SK-N-MC (cell line): ENCODE results near the gene SLC17A5.

Source experiments
- DNase-seq: peaks from one replicate; pipeline ENCODE4 v3.0.0-alpha.2; 2011; ENCODE audit warnings: low read depth, low spot score
- H3K27ac ChIP-seq: fragments of 200-600 bp; sonication (generic); 2 replicates; pipeline ENCODE4 v1.5.1; 2016; ENCODE audit warnings: mixed run types
- H3K36me3 ChIP-seq: fragments of 200-600 bp; sonication (generic); 2 replicates; pipeline ENCODE4 v1.6.1; 2017; ENCODE audit warnings: antibody characterized with exemption, low read length, mixed read lengths; ENCODE audit not compliant: insufficient read depth
- H3K4me3 ChIP-seq: fragments of 200-600 bp; sonication (generic); 2 replicates; pipeline ENCODE4 v1.5.1; 2016
- H3K9ac ChIP-seq: fragments of 200-600 bp; sonication (generic); 2 replicates; pipeline ENCODE4 v1.8.0; 2017; ENCODE audit warnings: mixed run types, mixed read lengths; ENCODE audit not compliant: insufficient read length
- H3K9me3 ChIP-seq: fragments of 200-600 bp; sonication (generic); 2 replicates; pipeline ENCODE4 v1.6.1; 2017; ENCODE audit warnings: low read depth, mild to moderate bottlenecking, antibody characterized with exemption, low read length, moderate library complexity, mixed read lengths
- EZH2 ChIP-seq: fragments of 200-600 bp; sonication (generic); IDR thresholded peaks from one replicate; pipeline ENCODE4 v1.6.1; 2017; ENCODE audit warnings: antibody characterized with exemption
- FOXP2 ChIP-seq: optimal IDR thresholded peaks from 2 replicates; pipeline ENCODE3; 2011; ENCODE audit warnings: mild to moderate bottlenecking, moderate library complexity; ENCODE audit not compliant: insufficient read depth; ENCODE audit errors: extremely low read length, control extremely low read depth
- POLR2AphosphoS5 ChIP-seq: IDR thresholded peaks from 2 replicates; pipeline ENCODE4 v1.6.1; 2012; ENCODE audit warnings: mild to moderate bottlenecking, low read depth, low read length, borderline replicate concordance

The SLC17A5 gene, protein sequence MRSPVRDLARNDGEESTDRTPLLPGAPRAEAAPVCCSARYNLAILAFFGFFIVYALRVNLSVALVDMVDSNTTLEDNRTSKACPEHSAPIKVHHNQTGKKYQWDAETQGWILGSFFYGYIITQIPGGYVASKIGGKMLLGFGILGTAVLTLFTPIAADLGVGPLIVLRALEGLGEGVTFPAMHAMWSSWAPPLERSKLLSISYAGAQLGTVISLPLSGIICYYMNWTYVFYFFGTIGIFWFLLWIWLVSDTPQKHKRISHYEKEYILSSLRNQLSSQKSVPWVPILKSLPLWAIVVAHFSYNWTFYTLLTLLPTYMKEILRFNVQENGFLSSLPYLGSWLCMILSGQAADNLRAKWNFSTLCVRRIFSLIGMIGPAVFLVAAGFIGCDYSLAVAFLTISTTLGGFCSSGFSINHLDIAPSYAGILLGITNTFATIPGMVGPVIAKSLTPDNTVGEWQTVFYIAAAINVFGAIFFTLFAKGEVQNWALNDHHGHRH

DNA sequence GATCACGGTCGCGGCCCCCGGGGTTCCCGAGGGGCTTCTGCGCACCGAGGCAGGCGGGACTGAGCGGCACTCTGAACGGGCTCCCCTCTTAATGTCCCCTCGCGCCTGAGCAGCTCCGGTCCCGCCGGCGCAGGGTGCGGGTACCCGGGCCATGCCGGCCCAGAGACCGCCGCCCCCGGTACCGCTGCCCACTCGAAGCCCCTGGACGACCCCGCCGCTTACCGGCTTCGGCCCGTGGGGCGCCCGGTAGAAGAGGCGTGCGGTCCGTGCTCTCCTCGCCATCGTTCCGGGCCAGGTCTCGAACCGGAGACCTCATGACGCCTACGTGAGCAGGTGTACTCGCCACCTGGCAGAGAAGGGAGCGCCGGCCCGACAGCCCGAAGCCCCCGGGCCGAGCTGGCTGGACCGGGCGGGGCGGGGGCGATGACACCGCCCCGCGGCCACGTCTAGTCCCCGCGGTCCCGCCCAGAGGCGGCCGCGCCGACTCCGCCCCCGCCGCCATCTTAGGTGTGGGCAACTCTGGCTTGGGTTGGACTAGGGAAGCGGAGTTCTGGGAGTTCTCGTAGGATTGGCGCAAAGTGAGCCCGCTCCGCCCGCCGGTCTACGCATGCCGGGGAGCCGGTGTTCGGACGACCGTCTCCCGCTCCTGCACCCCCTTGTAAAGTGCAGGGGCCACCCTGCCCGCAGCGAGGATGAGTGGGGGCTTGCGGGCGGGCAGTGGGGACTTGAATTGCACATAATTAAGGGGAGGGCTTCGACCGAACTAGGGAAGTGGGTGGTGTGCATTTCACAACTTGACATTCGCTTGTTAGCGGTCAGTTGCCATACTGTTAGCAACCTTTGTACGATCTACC, at the start of gene SLC17A5:
TSS of gene SLC17A5 (minus strand) at position 422 of the 854 bp plus-strand sequence. CDS start at position 316, 106 bp downstream.
- no peak for DNase-seq
- no peaks in the 10 kb centered on the region for H3K36me3 ChIP-seq
- H3K9ac ChIP-seq, result peak within 1 kb of the TSS; percentile 87
- H3K4me3 ChIP-seq, result peak within 1 kb of the TSS; percentile 99
- peak; percentile 94 for TF ChIP-seq POLR2AphosphoS5
- TF ChIP-seq EZH2, result no peak
- no peaks in the 10 kb centered on the region for H3K9me3 ChIP-seq
- peak within 1 kb of the TSS; percentile 60 for H3K27ac ChIP-seq

DNA sequence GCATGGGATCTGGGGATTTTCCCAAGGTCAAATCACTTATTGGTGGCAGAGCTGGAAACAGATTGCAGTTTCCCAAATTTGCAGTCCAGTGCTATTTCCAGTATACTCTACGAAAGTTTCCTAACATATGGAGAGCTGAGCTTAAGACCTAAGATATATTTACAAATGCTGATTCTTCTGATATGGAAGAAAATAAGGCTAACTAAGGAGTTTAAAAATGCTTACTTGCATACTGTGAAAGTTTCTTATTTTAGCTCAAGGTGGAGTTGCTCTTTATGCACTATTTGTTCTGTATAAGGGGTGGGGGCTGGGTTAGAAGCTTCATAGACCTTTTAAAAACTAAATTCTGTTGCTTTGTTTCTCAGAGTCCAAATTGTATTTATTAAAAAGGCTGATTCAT, 49.7 kb upstream of the SLC17A5 start:
- H3K4me3 ChIP-seq, result no peak overlapping the region
- no peak overlapping the region for H3K27ac ChIP-seq
- H3K36me3 ChIP-seq, result no peaks in the 10 kb centered on the region
- TF ChIP-seq FOXP2 (no peak), POLR2AphosphoS5 (no peak), EZH2 (no peak)
- DNase-seq, result no peak
- no peaks in the 10 kb centered on the region for H3K9me3 ChIP-seq
- H3K9ac ChIP-seq, result no peak overlapping the region

DNA sequence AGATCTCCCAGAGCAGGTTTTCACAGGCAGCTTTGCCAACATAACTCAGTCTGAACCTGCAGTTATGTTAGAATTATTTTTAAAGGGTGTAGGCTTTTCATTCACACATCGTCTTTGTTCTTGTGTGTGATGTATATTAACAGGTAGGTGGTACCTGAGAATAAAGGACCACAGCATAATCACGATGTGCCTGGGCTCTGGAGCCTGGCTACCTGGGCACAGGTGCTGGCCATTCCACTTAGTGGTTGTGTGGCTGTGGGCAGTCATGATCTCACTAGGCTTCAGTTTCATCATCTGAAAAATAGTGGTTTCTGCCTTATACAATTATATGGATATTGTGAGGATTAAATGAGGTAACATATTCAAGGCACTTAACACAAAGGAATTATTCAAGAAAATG, 48.7 kb upstream of the SLC17A5 start:
- TF ChIP-seq POLR2AphosphoS5 (no peak), FOXP2 (no peak)
- no peak for DNase-seq
- H3K4me3 ChIP-seq, result no peak overlapping the region
- no peaks in the 10 kb centered on the region for H3K36me3 ChIP-seq
- no peak overlapping the region for H3K9ac ChIP-seq
- no peaks in the 10 kb centered on the region for H3K9me3 ChIP-seq
- no peak overlapping the region for H3K27ac ChIP-seq

DNA sequence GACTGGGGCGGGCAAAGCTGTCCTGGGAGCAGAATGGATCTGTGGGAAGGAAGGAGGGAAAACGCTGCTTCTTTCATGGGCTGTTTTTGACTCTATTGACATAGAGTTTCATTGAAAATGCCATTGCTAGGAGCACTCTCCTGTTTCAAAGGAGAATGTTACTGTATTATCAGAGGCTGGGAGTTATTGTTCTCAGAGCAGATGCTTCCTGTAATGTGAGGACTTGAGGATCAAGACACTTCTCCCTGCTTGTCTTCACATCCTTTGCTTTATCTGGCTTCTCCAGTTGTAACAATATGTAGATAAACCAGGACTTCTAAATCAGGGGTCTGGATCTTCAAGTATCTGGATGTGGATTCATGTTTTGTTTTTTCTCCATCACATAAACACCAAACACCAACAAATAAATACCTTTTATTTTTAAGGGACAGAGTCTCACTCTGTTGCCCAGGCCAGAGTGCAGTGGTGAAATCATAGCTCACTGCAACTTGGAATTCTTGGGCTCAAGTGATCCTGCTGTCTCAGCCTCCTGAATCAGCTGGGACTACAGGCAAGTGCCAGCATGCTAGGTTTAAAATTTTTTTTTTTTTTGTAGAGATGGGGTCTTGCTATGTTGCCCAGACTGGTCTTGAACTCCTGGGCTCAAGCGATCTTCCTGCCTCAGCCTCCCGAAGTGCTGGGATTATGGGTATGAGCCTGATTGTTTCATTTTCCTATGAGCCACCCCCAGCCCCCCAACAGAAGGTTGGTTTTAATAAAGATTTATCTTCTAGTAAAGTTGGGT, 46.1 kb upstream of the SLC17A5 start:
- DNase-seq, result no peak
- TF ChIP-seq FOXP2, result no peak
- TF ChIP-seq EZH2, result no peak
- TF ChIP-seq POLR2AphosphoS5, result no peak
- Histone ChIP-seq H3K27ac (no peak overlapping the region), H3K9me3 (no peaks in the 10 kb centered on the region), H3K4me3 (no peak overlapping the region), H3K9ac (no peak overlapping the region), H3K36me3 (no peaks in the 10 kb centered on the region)

DNA sequence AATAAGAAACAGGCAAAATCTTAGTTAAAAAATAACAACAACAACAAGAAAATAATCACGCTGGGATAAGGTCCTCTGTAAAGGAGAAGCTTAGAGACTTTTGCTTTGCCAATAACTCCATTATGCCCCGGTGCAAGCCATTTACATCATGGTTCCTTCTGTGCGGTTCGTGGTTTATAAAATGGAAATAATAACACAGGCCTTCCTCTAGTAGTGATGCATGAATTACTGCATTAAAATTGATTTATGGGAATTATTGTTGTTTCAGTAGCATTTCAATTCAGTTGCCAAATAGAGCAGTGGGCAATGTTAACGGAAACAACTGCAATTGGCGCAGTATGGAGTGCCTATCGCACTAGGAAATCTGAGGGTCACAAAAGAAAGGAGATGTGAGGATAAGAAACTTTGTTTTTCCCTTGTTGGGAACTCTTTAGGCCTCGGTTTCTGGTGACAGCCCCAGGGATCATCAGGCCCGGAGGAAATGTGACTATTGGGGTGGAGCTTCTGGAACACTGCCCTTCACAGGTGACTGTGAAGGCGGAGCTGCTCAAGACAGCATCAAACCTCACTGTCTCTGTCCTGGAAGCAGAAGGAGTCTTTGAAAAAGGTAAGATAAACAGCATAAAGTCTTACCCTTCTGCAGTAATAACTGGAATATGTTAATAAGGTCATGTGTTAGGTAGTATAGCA, 43.3 kb upstream of the SLC17A5 start:
- Histone ChIP-seq H3K4me3 (peak overlapping the region; percentile 73), H3K9me3 (no peaks in the 10 kb centered on the region), H3K36me3 (no peaks in the 10 kb centered on the region), H3K27ac (no peak overlapping the region), H3K9ac (no peak overlapping the region)
- no peak for TF ChIP-seq EZH2
- no peak for TF ChIP-seq POLR2AphosphoS5
- no peak for TF ChIP-seq FOXP2
- no peak for DNase-seq

DNA sequence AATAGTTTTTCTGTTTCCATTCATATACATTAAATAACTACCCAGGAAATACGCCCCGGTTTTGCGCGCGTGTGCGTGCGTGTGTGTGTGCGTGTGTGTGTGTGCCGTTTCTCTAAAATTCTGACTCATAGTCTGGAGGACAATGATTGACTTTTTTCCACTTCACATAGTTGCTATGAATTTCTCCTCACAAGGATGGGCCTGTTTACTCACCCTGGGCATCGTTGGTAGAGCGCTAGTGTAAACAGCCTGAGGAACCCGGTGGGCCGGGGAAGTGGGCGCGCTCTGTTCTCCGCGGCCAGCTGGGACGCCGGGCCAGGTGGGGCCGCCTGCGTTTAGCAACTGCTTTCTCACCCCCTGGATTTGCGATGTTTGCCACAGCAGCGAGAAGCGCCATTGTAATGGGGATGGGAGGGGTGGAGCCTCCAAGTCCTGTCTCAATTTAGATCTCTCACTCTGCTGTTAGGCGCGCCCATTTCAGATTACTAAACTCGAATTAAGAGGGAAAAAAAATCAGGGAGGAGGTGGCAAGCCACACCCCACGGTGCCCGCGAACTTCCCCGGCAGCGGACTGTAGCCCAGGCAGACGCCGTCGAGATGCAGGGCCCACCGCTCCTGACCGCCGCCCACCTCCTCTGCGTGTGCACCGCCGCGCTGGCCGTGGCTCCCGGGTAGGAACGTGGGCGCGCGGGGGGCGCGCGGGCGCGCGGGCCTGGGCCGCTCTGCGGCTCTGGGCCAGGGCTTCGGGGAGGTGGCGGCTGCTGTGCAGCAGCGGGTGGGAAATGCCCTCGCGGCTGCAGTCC, 42.0 kb upstream of the SLC17A5 start, which contains the start of gene CD109:
TSS of gene CD109 (plus strand) at position 585 of the 803 bp plus-strand sequence. CDS start at position 598, 13 bp downstream.
- Histone ChIP-seq H3K4me3 (peak within 1 kb of the TSS; percentile 73), H3K27ac (no peak within 1 kb of the TSS), H3K9ac (peak within 1 kb of the TSS; percentile 64), H3K9me3 (no peaks in the 10 kb centered on the region), H3K36me3 (no peaks in the 10 kb centered on the region)
- no peak for DNase-seq
- TF ChIP-seq EZH2, result no peak
- 0 out of 2 replicates have a peak, but pooled peaks have one; percentile 53 for TF ChIP-seq POLR2AphosphoS5

DNA sequence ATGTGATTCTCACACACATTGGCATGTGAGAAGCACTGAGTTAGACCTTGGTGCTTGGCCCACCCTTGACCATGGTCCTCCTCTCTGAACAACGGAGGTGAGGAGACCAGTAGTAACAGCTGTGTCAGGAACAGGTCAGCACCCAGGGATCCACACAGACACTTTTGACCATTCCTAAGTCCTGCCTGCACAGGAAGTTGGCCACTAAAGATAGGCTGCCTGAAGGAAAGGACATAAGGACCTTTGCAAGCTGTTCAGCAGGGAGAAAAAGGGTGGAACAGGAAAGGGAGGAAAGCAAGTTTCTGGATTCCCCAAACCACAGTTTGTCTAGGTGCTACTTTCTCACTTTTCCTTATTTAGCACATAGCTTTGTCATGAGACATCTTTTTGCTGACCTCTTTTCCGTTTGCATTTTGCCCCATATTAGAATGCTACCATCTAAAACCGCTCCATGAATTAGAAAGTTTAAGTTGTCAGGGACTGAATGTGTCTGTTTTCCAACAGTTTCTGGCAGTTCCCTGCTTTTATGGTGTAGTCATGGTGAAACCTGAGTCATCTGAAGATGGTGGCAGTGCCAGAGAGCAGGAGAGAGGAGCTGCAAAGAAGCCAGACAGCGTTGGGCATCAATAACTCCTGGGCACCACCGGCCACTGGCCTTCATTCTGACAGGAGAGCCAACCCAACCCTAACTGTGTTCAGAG, 41.1 kb upstream of the SLC17A5 start:
- Histone ChIP-seq H3K27ac (no peak overlapping the region), H3K9ac (no peak overlapping the region), H3K36me3 (no peaks in the 10 kb centered on the region), H3K4me3 (no peak overlapping the region), H3K9me3 (no peaks in the 10 kb centered on the region)
- no peak for TF ChIP-seq FOXP2
- no peak for TF ChIP-seq POLR2AphosphoS5
- TF ChIP-seq EZH2, result no peak
- no peak for DNase-seq
